ENCODE data around the gene GSE1.

DNA sequence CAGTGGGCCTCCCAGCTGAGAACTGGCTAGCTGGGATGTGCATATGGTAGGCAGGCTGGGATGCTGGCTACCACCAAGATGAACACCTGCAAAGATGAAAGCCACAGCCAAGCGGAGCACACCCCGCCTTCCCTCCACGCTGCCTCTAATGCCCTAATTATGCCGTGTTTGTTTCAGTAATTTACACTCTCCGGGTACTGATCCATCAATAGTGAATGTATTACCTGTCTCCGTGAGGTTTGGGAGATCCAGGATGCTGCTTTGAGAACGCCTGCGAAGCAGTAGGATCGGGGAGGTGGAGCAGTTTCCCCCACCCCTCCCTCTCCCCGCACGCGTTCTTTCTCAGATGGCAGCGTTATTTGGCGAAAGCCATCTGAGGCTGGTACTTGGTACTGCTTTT lies 28.9 kb upstream of the GSE1 start:
- no peak for TF ChIP-seq EZH2 (IDR thresholded peaks at IDR 0.05; ENCODE audit: borderline replicate concordance)
- TF ChIP-seq, protein P1, sequence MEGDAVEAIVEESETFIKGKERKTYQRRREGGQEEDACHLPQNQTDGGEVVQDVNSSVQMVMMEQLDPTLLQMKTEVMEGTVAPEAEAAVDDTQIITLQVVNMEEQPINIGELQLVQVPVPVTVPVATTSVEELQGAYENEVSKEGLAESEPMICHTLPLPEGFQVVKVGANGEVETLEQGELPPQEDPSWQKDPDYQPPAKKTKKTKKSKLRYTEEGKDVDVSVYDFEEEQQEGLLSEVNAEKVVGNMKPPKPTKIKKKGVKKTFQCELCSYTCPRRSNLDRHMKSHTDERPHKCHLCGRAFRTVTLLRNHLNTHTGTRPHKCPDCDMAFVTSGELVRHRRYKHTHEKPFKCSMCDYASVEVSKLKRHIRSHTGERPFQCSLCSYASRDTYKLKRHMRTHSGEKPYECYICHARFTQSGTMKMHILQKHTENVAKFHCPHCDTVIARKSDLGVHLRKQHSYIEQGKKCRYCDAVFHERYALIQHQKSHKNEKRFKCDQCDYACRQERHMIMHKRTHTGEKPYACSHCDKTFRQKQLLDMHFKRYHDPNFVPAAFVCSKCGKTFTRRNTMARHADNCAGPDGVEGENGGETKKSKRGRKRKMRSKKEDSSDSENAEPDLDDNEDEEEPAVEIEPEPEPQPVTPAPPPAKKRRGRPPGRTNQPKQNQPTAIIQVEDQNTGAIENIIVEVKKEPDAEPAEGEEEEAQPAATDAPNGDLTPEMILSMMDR (IDR thresholded peaks at IDR 0.05; ENCODE audit: poor library complexity), result no peak
- no peak for TF ChIP-seq EZH2phosphoT487 (IDR thresholded peaks at IDR 0.05; ENCODE audit: low read depth, severe bottlenecking, unreplicated experiment)
